HG03097 (cell line): Measurements from ENCODE around the gene MED12L.

Experiments
- ATAC-seq: cut with Tn5 transposase; IDR thresholded peaks from one replicate; pipeline ENCODE4 v1.9.1; 2021; ENCODE audit not compliant: unreplicated experiment, low FRiP score

Gene MED12L

GRCh38 chr3:151395806-151396205, 310.3 kb downstream of the MED12L start:
- no peak for ATAC-seq

- ATAC-seq = no peak
Measured at GRCh38 chr3:151398895-151399294, 313.4 kb downstream of the MED12L start.

GRCh38 chr3:151400341-151400740, 314.9 kb downstream of the MED12L start:
- ATAC-seq = no peak

GRCh38 chr3:151402349-151402748, 316.9 kb downstream of the MED12L start:
- ATAC-seq = no peak

- ATAC-seq = no peak
Measured at GRCh38 chr3:151403246-151403645, 317.8 kb downstream of the MED12L start.

- ATAC-seq = no peak
Measured at GRCh38 chr3:151404316-151404715, 318.9 kb downstream of the MED12L start.

GRCh38 chr3:151407928-151408327, 322.5 kb downstream of the MED12L start:
- no peak for ATAC-seq

GRCh38 chr3:151410891-151411559, 325.6 kb downstream of the MED12L start:
- no peak for ATAC-seq

GRCh38 chr3:151412989-151413388, 327.5 kb downstream of the MED12L start:
- ATAC-seq = no peak

GRCh38 chr3:151415289-151415688, 329.8 kb downstream of the MED12L start:
- ATAC-seq = no peak

GRCh38 chr3:151419806-151420205, 334.3 kb downstream of the MED12L start:
- no peak for ATAC-seq

- no peak for ATAC-seq
Measured at GRCh38 chr3:151421938-151422337, 336.5 kb downstream of the MED12L start.

GRCh38 chr3:151423091-151423490, 337.6 kb downstream of the MED12L start:
- no peak for ATAC-seq

GRCh38 chr3:151425627-151426340, 340.3 kb downstream of the MED12L start:
- no peak for ATAC-seq

GRCh38 chr3:151426341-151426657, 340.8 kb downstream of the MED12L start:
- ATAC-seq = no peak

GRCh38 chr3:151428386-151428785, 342.9 kb downstream of the MED12L start:
- no peak for ATAC-seq

GRCh38 chr3:151430821-151431484, 345.5 kb downstream of the MED12L start:
- ATAC-seq = no peak

GRCh38 chr3:151431940-151432339, 346.5 kb downstream of the MED12L start:
- no peak for ATAC-seq

GRCh38 chr3:151432616-151433372, 347.3 kb downstream of the MED12L start:
- no peak for ATAC-seq

- no peak for ATAC-seq
Measured at GRCh38 chr3:151434151-151434890, 348.9 kb downstream of the MED12L start.
